SK-N-SH treated with all-trans-retinoic acid at 6 μM for 48 hours (cell line): ENCODE results near the gene MAP3K13.

ENCODE experiments used
- ISL1 ChIP-seq: fragments of 250-450 bp; sonication (Bioruptor Pico); IDR thresholded peaks from 2 replicates; pipeline ENCODE4 v2.1.2; 2022; ENCODE audit warnings: mild to moderate bottlenecking, moderate library complexity
- PATZ1 ChIP-seq: fragments of 250-450 bp; sonication (Bioruptor Pico); IDR thresholded peaks from 2 replicates; pipeline ENCODE4 v1.8.0; 2020; ENCODE audit warnings: mild to moderate bottlenecking, moderate library complexity, borderline replicate concordance
- TOX ChIP-seq: fragments of 250-450 bp; sonication (Bioruptor Pico); IDR thresholded peaks from 2 replicates; pipeline ENCODE4 v1.8.0; 2021; ENCODE audit warnings: mild to moderate bottlenecking, moderate library complexity, borderline replicate concordance
- ZFP3 ChIP-seq: fragments of 250-450 bp; sonication (Bioruptor Pico); IDR thresholded peaks from 2 replicates; pipeline ENCODE4 v1.5.0; 2020; ENCODE audit warnings: mild to moderate bottlenecking, moderate library complexity
- ZNF565 ChIP-seq: fragments of 450-650 bp; formaldehyde crosslinking; conservative IDR thresholded peaks from 2 replicates; pipeline ENCODE4 v1.5.0; 2020; ENCODE audit warnings: low read depth, mild to moderate bottlenecking, moderate library complexity

- TF ChIP-seq ISL1 (CRISPR knock-in tag) (no peak), ZNF565 (CRISPR knock-in tag) (no peak), PATZ1 (CRISPR knock-in tag) (no peak), TOX (no peak), ZFP3 (no peak)
Observed at GRCh38 chr3:185519021-185519420, 156.1 kb downstream of the MAP3K13 start.
